PC-9 (cell line): ENCODE results near the gene CBLN3. TPM values are rescaled to one million over a fixed set of nuclear protein-coding genes. Genes with fewer than 3 reads are reported as not detected.

ENCODE experiments used
- BruUV-seq: library from RNA; stranded (reverse); fragments of 400-500 nt; replicated peaks from 2 replicates; lab custom pipeline; 2021; lab: Mats Ljungman, UMichigan
- CTCF ChIA-PET: fragments of 300-600 bp; sonication (Branson Sonifier 250); formaldehyde crosslinking; loops from one replicate; lab custom pipeline; 2022; ENCODE audit warnings: antibody characterized with exemption; lab: Charles Lee
- POLR2A ChIA-PET: fragments of 300-600 bp; sonication (Branson Sonifier 250); formaldehyde crosslinking; loops from one replicate; lab custom pipeline; 2022; ENCODE audit warnings: antibody characterized with exemption; ENCODE audit not compliant: unreplicated experiment; lab: Charles Lee
- DNase-seq, 2 experiments: peaks; one replicate each; pipeline versions ENCODE4 v3.0.0 to v3.0.0-alpha.2; 2015 to 2022; ENCODE audit warnings: mixed read lengths in 1 of 2
- H2AFZ ChIP-seq: fragments of 200-600 bp; sonication (generic); 2 replicates; pipeline ENCODE4 v1.8.1; 2017; ENCODE audit warnings: antibody characterized with exemption
- H3F3A ChIP-seq: fragments of 200-600 bp; sonication (generic); 2 replicates; pipeline ENCODE4 v1.8.1; 2017; ENCODE audit warnings: antibody characterized with exemption, mild to moderate bottlenecking, low read depth; ENCODE audit not compliant: insufficient read depth
- H3K27ac ChIP-seq: fragments of 200-600 bp; sonication (generic); 2 replicates; pipeline ENCODE4 v1.6.1; 2016; ENCODE audit warnings: mixed run types
- H3K27me3 ChIP-seq: fragments of 200-600 bp; sonication (generic); 2 replicates; pipeline ENCODE4 v1.6.1; 2016; ENCODE audit warnings: low read depth, mixed run types; ENCODE audit not compliant: insufficient read depth
- H3K36me3 ChIP-seq: fragments of 200-600 bp; sonication (generic); 2 replicates; pipeline ENCODE4 v1.6.1; 2016; ENCODE audit warnings: low read depth, mixed run types
- H3K4me1 ChIP-seq: fragments of 200-600 bp; sonication (generic); replicated peaks from 2 replicates; pipeline ENCODE4 v1.6.1; 2016; ENCODE audit warnings: mixed run types; ENCODE audit not compliant: insufficient read depth
- H3K4me2 ChIP-seq: fragments of 200-600 bp; sonication (generic); 2 replicates; pipeline ENCODE4 v1.6.1; 2017; ENCODE audit warnings: mixed run types
- H3K4me3 ChIP-seq: fragments of 200-600 bp; sonication (generic); 2 replicates; pipeline ENCODE4 v1.6.1; 2016; ENCODE audit warnings: mixed run types
- H3K79me2 ChIP-seq: fragments of 200-600 bp; sonication (generic); 2 replicates; pipeline ENCODE4 v1.6.1; 2017; ENCODE audit warnings: low read depth, mixed run types
- H3K9me2 ChIP-seq: fragments of 200-600 bp; sonication (generic); 2 replicates; pipeline ENCODE4 v1.8.1; 2017; ENCODE audit warnings: mild to moderate bottlenecking; ENCODE audit not compliant: insufficient read depth
- H3K9me3 ChIP-seq: fragments of 200-600 bp; sonication (generic); 2 replicates; pipeline ENCODE4 v1.8.1; 2016; ENCODE audit warnings: low read depth; ENCODE audit not compliant: insufficient read depth
- H4K20me1 ChIP-seq: fragments of 200-600 bp; sonication (generic); 2 replicates; pipeline ENCODE4 v1.8.1; 2017; ENCODE audit not compliant: insufficient read depth
- EZH2 ChIP-seq: fragments of 200-600 bp; sonication (generic); IDR thresholded peaks from 2 replicates; pipeline ENCODE4 v1.8.0; 2017; ENCODE audit warnings: antibody characterized with exemption, low read depth
- intact Hi-C: fragments of 100-400 bp; cut with micrococcal nuclease; formaldehyde crosslinking; loops from one replicate; pipeline ENCODE4 v1.10.0; 2022; ENCODE audit not compliant: unreplicated experiment
- total RNA-seq: library from RNA; stranded (reverse); gene quantifications from 2 replicates; pipeline ENCODE4 v1.2.3, GENCODE V29; 2021
- TF ChIP-seq, protein P1 (sequence below): fragments of 200-600 bp; sonication (generic); conservative IDR thresholded peaks from 2 replicates; pipeline ENCODE4 v1.6.1; 2017; ENCODE audit warnings: mixed run types, antibody characterized with exemption, mild to moderate bottlenecking, moderate library complexity

The CBLN3 gene
- total RNA-seq, 1 experiment from 2014 or later = 8.3 TPM

- no peaks in the 10 kb centered on the region for H3K9me2 ChIP-seq
- H3K4me2 ChIP-seq = no peak overlapping the region
- ChIA-PET POLR2A (no interaction called here), CTCF (no interaction called here)
- no TSS peak for BruUV-seq
- intact Hi-C loops = loop anchor here (5.0 kb wide), 1 partner anchor 192 kb away; the partner anchor contains the start of gene TINF2
- peaks cover 17% of the 10 kb centered on the region; the same call in 1 of the 2 replicates for H3F3A ChIP-seq
- peaks cover 9% of the 10 kb centered on the region for H3K4me1 ChIP-seq
- no peak overlapping the region for H3K4me3 ChIP-seq
- H3K36me3 ChIP-seq = no peaks in the 10 kb centered on the region
- DNase-seq = no peak
- peaks cover 14% of the 10 kb centered on the region for H3K79me2 ChIP-seq
- TF ChIP-seq, protein P1, sequence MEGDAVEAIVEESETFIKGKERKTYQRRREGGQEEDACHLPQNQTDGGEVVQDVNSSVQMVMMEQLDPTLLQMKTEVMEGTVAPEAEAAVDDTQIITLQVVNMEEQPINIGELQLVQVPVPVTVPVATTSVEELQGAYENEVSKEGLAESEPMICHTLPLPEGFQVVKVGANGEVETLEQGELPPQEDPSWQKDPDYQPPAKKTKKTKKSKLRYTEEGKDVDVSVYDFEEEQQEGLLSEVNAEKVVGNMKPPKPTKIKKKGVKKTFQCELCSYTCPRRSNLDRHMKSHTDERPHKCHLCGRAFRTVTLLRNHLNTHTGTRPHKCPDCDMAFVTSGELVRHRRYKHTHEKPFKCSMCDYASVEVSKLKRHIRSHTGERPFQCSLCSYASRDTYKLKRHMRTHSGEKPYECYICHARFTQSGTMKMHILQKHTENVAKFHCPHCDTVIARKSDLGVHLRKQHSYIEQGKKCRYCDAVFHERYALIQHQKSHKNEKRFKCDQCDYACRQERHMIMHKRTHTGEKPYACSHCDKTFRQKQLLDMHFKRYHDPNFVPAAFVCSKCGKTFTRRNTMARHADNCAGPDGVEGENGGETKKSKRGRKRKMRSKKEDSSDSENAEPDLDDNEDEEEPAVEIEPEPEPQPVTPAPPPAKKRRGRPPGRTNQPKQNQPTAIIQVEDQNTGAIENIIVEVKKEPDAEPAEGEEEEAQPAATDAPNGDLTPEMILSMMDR = no peak
- TF ChIP-seq EZH2 = no peak
- no peaks in the 10 kb centered on the region for H3K27me3 ChIP-seq
- no peaks in the 10 kb centered on the region for H3K9me3 ChIP-seq
- H3K27ac ChIP-seq = no peak overlapping the region
- no peak overlapping the region for H2AFZ ChIP-seq
- 0 out of 2 replicates have a peak, but pooled peaks cover 4% of the 10 kb centered on the region for H4K20me1 ChIP-seq
These were observed 5.2 kb upstream of the CBLN3 start for GRCh38 chr14:24434676-24435075.

- POLR2A ChIA-PET = no interaction called here
- no peak for DNase-seq
- intact Hi-C loops = loop anchor here (5.0 kb wide), 1 partner anchor 192 kb away; the partner anchor contains the start of gene TINF2
- no TSS peak for BruUV-seq
- no peaks in the 10 kb centered on the region for H3K9me3 ChIP-seq
- no peak overlapping the region for H3K4me3 ChIP-seq
- H3K9me2 ChIP-seq = no peaks in the 10 kb centered on the region
- peaks cover 14% of the 10 kb centered on the region for H3K79me2 ChIP-seq
- peaks cover 9% of the 10 kb centered on the region for H3K4me1 ChIP-seq
- no peaks in the 10 kb centered on the region for H3K36me3 ChIP-seq
- H3K4me2 ChIP-seq = no peak overlapping the region
- CTCF ChIA-PET = interaction anchor here (0.6 kb wide), 1 partner anchor 100 kb away, joined by 3 read pairs; no protein-coding TSS in a partner anchor
- peaks cover 13% of the 10 kb centered on the region; the same call in 1 of the 2 replicates for H3F3A ChIP-seq
- TF ChIP-seq, protein P1 = no peak
- no peak for TF ChIP-seq EZH2
- H3K27me3 ChIP-seq = no peaks in the 10 kb centered on the region
- H2AFZ ChIP-seq = no peak overlapping the region
- H4K20me1 ChIP-seq = 0 out of 2 replicates have a peak, but pooled peaks cover 4% of the 10 kb centered on the region
- H3K27ac ChIP-seq = no peak overlapping the region
These were observed 4.6 kb upstream of the CBLN3 start for GRCh38 chr14:24434036-24434435.

- no peak for DNase-seq
- Histone ChIP-seq H4K20me1 (0 out of 2 replicates have a peak, but pooled peaks cover 4% of the 10 kb centered on the region), H3K27me3 (no peaks in the 10 kb centered on the region), H3K9me3 (no peaks in the 10 kb centered on the region), H2AFZ (no peak overlapping the region), H3K4me1 (peaks cover 9% of the 10 kb centered on the region), H3F3A (peaks cover 13% of the 10 kb centered on the region; the same call in 1 of the 2 replicates), H3K9me2 (no peaks in the 10 kb centered on the region), H3K4me3 (no peak overlapping the region), H3K4me2 (peak overlapping the region; percentile 83), H3K27ac (no peak overlapping the region), H3K36me3 (no peaks in the 10 kb centered on the region), H3K79me2 (peaks cover 14% of the 10 kb centered on the region)
- no TSS peak for BruUV-seq
- POLR2A ChIA-PET = interaction anchor here (0.5 to 1.8 kb wide), 5 partner anchors 23 to 1112 kb away, joined by 3 to 8 read pairs (median 4); no protein-coding TSS in a partner anchor
- no peak for TF ChIP-seq EZH2
- TF ChIP-seq, protein P1 = no peak
- intact Hi-C loops = loop anchor here (5.0 kb wide), 1 partner anchor 190 kb away; the partner anchor contains the start of gene TINF2
- CTCF ChIA-PET = interaction anchor here (0.5 to 1.5 kb wide), 6 partner anchors 14 to 339 kb away, joined by 3 to 26 read pairs (median 4); no protein-coding TSS in a partner anchor
These were observed 3.0 kb upstream of the CBLN3 start for GRCh38 chr14:24432259-24433131.
